NB4 (cell line): ENCODE results near the gene IL22RA2.

ENCODE experiments used
- CTCF ChIP-seq: IDR thresholded peaks from one replicate; pipeline ENCODE4 v1.5.1; 2012; ENCODE audit warnings: low read depth, low read length
- MYC ChIP-seq: IDR thresholded peaks from 2 replicates; pipeline ENCODE4 v1.6.1; 2011; ENCODE audit warnings: low read depth, low read length

- no peak for TF ChIP-seq CTCF
- no peak for TF ChIP-seq MYC
These were observed 8.6 kb upstream of the IL22RA2 start for GRCh38 chr6:137181891-137182653.
